ENCODE measurements around the gene COMMD6. TPM values are rescaled to one million over a fixed set of nuclear protein-coding genes. Genes with fewer than 3 reads are reported as not detected.

Gene COMMD6
- total and polyA plus RNA-seq, 2 of the 13 experiments (the other 11 are each of a cell fraction or from before 2014, with no cell fraction given), result 97.0 to 164 TPM

DNA sequence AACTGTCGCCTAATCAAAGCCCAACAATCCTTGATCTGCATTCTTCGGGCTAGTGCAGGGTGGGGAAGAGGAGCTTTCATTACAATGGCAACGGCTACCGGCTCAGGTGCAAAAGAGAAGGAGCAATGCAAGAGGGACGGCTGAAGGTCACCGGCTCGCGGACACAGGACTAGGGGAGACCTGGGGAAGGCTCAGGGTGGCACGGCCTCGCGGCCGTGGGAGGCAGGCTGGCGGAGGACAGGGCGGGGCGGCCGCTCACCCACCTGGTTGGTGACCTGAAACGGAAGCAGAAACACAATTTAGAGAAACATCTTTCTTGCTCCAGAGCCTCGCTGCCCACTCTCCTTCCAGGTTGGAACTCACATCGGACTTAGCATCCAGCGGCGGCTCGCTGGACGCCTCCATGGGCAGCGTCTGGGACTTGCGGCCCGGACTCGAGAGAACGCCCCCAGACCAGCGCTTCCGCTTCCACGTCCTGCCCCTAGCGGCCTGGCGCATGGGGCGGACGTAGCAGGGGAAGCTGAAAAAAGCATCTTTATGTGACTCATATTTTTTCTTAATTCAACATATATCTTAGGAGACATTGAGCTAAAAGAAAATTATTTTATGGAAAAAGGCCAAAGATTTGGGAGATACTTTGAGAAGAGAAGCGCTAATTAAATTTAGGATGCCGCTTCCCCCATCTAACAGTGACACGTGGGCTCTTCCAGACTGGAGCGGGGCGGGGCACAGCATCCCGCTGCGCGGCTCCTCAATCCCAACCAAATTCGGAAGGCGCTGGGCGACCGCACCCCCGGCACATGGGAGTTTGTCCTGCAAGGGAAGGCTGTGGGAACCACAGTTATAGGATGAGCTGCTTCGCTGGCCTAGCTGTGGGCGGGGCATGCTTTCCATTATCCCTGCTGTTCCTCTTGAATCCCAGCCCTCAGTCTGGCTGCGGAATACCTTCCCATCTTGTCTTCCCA is at the start of gene COMMD6 (continued):
- peak; percentile 39; the same call in 1 of the 2 replicates for TF ChIP-seq FOSL2 (CRISPR knock-in tag; IDR thresholded peaks at IDR 0.05)
- TF ChIP-seq EP300 (IDR thresholded peaks at IDR 0.05; ENCODE audit: low read depth in 2 of 2, low read length in 2 of 2), result no peak
- TF ChIP-seq EP300 (CRISPR knock-in tag; IDR thresholded peaks at IDR 0.05; ENCODE audit: borderline replicate concordance), result peak; percentile 42; the same call in 1 of the 2 replicates
- no peak for TF ChIP-seq ATAD3A (CRISPR knock-in tag; IDR thresholded peaks at IDR 0.05)
- TF ChIP-seq KDM5B (CRISPR knock-in tag; IDR thresholded peaks at IDR 0.05; ENCODE audit: borderline replicate concordance), result peak; percentile 91; the same call in 1 of the 2 replicates
- no peak for TF ChIP-seq ZSCAN12 (CRISPR knock-in tag; IDR thresholded peaks at IDR 0.05)
- TF ChIP-seq NCOA2 (CRISPR knock-in tag; IDR thresholded peaks at IDR 0.05), result peak; percentile 10; the same call in 1 of the 2 replicates
- TF ChIP-seq HINFP (CRISPR knock-in tag; IDR thresholded peaks at IDR 0.05; ENCODE audit: low read depth), result peak; percentile 89
- TF ChIP-seq, protein P1, sequence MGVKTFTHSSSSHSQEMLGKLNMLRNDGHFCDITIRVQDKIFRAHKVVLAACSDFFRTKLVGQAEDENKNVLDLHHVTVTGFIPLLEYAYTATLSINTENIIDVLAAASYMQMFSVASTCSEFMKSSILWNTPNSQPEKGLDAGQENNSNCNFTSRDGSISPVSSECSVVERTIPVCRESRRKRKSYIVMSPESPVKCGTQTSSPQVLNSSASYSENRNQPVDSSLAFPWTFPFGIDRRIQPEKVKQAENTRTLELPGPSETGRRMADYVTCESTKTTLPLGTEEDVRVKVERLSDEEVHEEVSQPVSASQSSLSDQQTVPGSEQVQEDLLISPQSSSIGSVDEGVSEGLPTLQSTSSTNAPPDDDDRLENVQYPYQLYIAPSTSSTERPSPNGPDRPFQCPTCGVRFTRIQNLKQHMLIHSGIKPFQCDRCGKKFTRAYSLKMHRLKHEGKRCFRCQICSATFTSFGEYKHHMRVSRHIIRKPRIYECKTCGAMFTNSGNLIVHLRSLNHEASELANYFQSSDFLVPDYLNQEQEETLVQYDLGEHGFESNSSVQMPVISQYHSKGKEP (CRISPR knock-in tag; IDR thresholded peaks at IDR 0.05), result 0 out of 2 replicates have a peak, but pooled peaks have one; percentile 16
- TF ChIP-seq, protein P2, sequence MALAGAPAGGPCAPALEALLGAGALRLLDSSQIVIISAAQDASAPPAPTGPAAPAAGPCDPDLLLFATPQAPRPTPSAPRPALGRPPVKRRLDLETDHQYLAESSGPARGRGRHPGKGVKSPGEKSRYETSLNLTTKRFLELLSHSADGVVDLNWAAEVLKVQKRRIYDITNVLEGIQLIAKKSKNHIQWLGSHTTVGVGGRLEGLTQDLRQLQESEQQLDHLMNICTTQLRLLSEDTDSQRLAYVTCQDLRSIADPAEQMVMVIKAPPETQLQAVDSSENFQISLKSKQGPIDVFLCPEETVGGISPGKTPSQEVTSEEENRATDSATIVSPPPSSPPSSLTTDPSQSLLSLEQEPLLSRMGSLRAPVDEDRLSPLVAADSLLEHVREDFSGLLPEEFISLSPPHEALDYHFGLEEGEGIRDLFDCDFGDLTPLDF (CRISPR knock-in tag; IDR thresholded peaks at IDR 0.05), result peak; percentile 54; the same call in 1 of the 2 replicates
- peak; percentile 32; the same call in 1 of the 2 replicates for TF ChIP-seq ZNF773 (CRISPR knock-in tag; IDR thresholded peaks at IDR 0.05; ENCODE audit: borderline replicate concordance)
- TF ChIP-seq PHF8 (CRISPR knock-in tag; IDR thresholded peaks at IDR 0.05), result peak; percentile 95
- TF ChIP-seq, protein P3, sequence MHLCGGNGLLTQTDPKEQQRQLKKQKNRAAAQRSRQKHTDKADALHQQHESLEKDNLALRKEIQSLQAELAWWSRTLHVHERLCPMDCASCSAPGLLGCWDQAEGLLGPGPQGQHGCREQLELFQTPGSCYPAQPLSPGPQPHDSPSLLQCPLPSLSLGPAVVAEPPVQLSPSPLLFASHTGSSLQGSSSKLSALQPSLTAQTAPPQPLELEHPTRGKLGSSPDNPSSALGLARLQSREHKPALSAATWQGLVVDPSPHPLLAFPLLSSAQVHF (CRISPR knock-in tag; IDR thresholded peaks at IDR 0.05), result no peak
- TF ChIP-seq, protein P4, sequence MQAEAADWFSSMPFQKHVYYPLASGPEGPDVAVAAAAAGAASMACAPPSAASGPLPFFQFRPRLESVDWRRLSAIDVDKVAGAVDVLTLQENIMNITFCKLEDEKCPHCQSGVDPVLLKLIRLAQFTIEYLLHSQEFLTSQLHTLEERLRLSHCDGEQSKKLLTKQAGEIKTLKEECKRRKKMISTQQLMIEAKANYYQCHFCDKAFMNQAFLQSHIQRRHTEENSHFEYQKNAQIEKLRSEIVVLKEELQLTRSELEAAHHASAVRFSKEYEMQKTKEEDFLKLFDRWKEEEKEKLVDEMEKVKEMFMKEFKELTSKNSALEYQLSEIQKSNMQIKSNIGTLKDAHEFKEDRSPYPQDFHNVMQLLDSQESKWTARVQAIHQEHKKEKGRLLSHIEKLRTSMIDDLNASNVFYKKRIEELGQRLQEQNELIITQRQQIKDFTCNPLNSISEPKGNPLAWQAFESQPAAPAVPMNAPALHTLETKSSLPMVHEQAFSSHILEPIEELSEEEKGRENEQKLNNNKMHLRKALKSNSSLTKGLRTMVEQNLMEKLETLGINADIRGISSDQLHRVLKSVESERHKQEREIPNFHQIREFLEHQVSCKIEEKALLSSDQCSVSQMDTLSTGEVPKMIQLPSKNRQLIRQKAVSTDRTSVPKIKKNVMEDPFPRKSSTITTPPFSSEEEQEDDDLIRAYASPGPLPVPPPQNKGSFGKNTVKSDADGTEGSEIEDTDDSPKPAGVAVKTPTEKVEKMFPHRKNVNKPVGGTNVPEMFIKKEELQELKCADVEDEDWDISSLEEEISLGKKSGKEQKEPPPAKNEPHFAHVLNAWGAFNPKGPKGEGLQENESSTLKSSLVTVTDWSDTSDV (CRISPR knock-in tag; IDR thresholded peaks at IDR 0.05), result 0 out of 2 replicates have a peak, but pooled peaks have one; percentile 69
- no peak for TF ChIP-seq ZNF362 (CRISPR knock-in tag; IDR thresholded peaks at IDR 0.05; ENCODE audit: borderline replicate concordance)
- TF ChIP-seq ZNF121 (CRISPR knock-in tag; IDR thresholded peaks at IDR 0.05), result 0 out of 2 replicates have a peak, but pooled peaks have one; percentile 8
- TF ChIP-seq HMG20B (CRISPR knock-in tag; conservative IDR thresholded peaks at IDR 0.05), result no peak

All from HepG2 (cell line).